ENCODE data around the gene ZCCHC14. TPM values are rescaled to one million over a fixed set of nuclear protein-coding genes. Genes with fewer than 3 reads are reported as not detected.

Gene ZCCHC14
- total and polyA plus RNA-seq, 2 of the 13 experiments (the other 11 are each of a cell fraction or from before 2014, with no cell fraction given): 12.4 to 12.5 TPM

DNA sequence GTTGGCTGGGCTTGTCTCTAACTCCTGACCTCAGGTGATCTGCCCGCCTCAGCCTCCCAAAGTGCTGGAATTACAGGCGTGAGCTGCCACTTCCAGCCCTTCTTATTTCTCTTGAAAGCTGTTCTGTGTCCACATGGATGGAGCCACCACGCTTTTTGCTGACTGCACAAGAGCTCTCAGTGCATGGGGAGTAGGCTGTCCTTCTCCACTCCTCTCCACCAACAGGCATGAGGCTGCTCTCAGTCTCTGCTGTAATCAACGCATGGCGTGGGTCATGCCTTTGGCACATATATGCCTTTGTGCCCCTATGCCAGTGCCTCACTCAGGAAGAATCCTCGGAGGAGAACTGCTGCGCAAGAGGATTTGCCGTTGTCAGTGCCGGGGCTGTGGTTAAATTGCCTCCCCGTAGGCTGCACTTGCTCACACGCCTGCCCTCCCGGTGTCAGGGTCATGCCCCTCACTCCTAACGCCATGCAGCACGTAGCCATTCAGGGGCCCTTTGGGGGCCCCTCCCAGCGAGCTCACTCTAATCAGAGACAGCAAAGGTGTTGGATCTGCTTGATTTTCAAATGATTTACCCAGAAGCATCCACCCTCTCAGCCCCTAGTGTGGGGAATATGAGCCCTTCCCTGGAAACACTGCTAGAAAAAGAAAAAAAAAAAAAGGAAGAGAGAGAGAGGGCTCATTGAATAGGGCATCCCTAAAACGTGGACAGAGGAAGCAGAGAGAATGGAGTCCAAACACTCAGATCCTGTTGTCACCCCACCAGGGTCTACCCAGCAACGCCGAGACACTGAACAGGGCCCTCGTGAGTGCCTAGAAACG lies 47.5 kb upstream of the ZCCHC14 start (continued):
- TF ChIP-seq, protein P1, sequence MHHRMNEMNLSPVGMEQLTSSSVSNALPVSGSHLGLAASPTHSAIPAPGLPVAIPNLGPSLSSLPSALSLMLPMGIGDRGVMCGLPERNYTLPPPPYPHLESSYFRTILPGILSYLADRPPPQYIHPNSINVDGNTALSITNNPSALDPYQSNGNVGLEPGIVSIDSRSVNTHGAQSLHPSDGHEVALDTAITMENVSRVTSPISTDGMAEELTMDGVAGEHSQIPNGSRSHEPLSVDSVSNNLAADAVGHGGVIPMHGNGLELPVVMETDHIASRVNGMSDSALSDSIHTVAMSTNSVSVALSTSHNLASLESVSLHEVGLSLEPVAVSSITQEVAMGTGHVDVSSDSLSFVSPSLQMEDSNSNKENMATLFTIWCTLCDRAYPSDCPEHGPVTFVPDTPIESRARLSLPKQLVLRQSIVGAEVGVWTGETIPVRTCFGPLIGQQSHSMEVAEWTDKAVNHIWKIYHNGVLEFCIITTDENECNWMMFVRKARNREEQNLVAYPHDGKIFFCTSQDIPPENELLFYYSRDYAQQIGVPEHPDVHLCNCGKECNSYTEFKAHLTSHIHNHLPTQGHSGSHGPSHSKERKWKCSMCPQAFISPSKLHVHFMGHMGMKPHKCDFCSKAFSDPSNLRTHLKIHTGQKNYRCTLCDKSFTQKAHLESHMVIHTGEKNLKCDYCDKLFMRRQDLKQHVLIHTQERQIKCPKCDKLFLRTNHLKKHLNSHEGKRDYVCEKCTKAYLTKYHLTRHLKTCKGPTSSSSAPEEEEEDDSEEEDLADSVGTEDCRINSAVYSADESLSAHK (CRISPR knock-in tag; IDR thresholded peaks at IDR 0.05; ENCODE audit: borderline replicate concordance): no peak
- peak in 1 of 2 experiments; percentile 61; a peak in 1 of 4 replicates for TF ChIP-seq NR2F1 (CRISPR knock-in tag; IDR thresholded peaks at IDR 0.05)
- TF ChIP-seq NR2F6 (IDR thresholded peaks at IDR 0.05): peak; percentile 50; the same call in 1 of the 2 replicates
- TF ChIP-seq NR2F6 (CRISPR knock-in tag; IDR thresholded peaks at IDR 0.05): peak; percentile 36; the same call in 1 of the 2 replicates
- TF ChIP-seq NR2C2 (CRISPR knock-in tag; IDR thresholded peaks at IDR 0.05; ENCODE audit: borderline replicate concordance): 0 out of 2 replicates have a peak, but pooled peaks have one; percentile 21
- peak; percentile 84; the same call in 1 of the 2 replicates for TF ChIP-seq ZNF572 (CRISPR knock-in tag; IDR thresholded peaks at IDR 0.05)
- TF ChIP-seq, protein P2, sequence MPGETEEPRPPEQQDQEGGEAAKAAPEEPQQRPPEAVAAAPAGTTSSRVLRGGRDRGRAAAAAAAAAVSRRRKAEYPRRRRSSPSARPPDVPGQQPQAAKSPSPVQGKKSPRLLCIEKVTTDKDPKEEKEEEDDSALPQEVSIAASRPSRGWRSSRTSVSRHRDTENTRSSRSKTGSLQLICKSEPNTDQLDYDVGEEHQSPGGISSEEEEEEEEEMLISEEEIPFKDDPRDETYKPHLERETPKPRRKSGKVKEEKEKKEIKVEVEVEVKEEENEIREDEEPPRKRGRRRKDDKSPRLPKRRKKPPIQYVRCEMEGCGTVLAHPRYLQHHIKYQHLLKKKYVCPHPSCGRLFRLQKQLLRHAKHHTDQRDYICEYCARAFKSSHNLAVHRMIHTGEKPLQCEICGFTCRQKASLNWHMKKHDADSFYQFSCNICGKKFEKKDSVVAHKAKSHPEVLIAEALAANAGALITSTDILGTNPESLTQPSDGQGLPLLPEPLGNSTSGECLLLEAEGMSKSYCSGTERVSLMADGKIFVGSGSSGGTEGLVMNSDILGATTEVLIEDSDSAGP (CRISPR knock-in tag; IDR thresholded peaks at IDR 0.05; ENCODE audit: borderline replicate concordance): 0 out of 2 replicates have a peak, but pooled peaks have one; percentile 24
- 0 out of 2 replicates have a peak, but pooled peaks have one; percentile 17 for TF ChIP-seq ZNF441 (CRISPR knock-in tag; IDR thresholded peaks at IDR 0.05; ENCODE audit: borderline replicate concordance)
- TF ChIP-seq ZNF501 (CRISPR knock-in tag; IDR thresholded peaks at IDR 0.05): peak; percentile 32; the same call in 1 of the 2 replicates
- TF ChIP-seq, protein P3, sequence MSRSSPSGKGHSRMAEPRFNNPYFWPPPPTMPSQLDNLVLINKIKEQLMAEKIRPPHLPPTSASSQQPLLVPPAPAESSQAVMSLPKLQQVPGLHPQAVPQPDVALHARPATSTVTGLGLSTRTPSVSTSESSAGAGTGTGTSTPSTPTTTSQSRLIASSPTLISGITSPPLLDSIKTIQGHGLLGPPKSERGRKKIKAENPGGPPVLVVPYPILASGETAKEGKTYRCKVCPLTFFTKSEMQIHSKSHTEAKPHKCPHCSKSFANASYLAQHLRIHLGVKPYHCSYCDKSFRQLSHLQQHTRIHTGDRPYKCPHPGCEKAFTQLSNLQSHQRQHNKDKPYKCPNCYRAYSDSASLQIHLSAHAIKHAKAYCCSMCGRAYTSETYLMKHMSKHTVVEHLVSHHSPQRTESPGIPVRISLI (CRISPR knock-in tag; IDR thresholded peaks at IDR 0.05; ENCODE audit: borderline replicate concordance): 0 out of 2 replicates have a peak, but pooled peaks have one; percentile 20
- no peak for TF ChIP-seq ZNF772 (CRISPR knock-in tag; IDR thresholded peaks at IDR 0.05)
- TF ChIP-seq CENPT (CRISPR knock-in tag; IDR thresholded peaks at IDR 0.05; ENCODE audit: low read depth): no peak
- TF ChIP-seq, protein P4, sequence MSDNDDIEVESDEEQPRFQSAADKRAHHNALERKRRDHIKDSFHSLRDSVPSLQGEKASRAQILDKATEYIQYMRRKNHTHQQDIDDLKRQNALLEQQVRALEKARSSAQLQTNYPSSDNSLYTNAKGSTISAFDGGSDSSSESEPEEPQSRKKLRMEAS (IDR thresholded peaks at IDR 0.05): peak; percentile 18; the same call in 1 of the 2 replicates
- TF ChIP-seq, protein P5, sequence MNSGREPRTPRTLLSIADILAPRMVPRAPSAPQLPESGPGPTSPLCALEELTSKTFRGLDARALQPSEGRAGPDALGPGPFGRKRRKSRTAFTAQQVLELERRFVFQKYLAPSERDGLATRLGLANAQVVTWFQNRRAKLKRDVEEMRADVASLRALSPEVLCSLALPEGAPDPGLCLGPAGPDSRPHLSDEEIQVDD (CRISPR knock-in tag; IDR thresholded peaks at IDR 0.05; ENCODE audit: borderline replicate concordance): 0 out of 2 replicates have a peak, but pooled peaks have one; percentile 39
- TF ChIP-seq, protein P6, sequence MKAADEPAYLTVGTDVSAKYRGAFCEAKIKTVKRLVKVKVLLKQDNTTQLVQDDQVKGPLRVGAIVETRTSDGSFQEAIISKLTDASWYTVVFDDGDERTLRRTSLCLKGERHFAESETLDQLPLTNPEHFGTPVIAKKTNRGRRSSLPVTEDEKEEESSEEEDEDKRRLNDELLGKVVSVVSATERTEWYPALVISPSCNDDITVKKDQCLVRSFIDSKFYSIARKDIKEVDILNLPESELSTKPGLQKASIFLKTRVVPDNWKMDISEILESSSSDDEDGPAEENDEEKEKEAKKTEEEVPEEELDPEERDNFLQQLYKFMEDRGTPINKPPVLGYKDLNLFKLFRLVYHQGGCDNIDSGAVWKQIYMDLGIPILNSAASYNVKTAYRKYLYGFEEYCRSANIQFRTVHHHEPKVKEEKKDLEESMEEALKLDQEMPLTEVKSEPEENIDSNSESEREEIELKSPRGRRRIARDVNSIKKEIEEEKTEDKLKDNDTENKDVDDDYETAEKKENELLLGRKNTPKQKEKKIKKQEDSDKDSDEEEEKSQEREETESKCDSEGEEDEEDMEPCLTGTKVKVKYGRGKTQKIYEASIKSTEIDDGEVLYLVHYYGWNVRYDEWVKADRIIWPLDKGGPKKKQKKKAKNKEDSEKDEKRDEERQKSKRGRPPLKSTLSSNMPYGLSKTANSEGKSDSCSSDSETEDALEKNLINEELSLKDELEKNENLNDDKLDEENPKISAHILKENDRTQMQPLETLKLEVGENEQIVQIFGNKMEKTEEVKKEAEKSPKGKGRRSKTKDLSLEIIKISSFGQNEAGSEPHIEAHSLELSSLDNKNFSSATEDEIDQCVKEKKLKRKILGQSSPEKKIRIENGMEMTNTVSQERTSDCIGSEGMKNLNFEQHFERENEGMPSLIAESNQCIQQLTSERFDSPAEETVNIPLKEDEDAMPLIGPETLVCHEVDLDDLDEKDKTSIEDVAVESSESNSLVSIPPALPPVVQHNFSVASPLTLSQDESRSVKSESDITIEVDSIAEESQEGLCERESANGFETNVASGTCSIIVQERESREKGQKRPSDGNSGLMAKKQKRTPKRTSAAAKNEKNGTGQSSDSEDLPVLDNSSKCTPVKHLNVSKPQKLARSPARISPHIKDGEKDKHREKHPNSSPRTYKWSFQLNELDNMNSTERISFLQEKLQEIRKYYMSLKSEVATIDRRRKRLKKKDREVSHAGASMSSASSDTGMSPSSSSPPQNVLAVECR (CRISPR knock-in tag; IDR thresholded peaks at IDR 0.05; ENCODE audit: borderline replicate concordance): peak; percentile 57

All from HepG2 (cell line).